Kidney (tissue), 14 donors: ENCODE data around the gene PIGM. TPM values are rescaled to one million over a fixed set of nuclear protein-coding genes. Genes with fewer than 3 reads are reported as not detected.
A peak's percentile ranks its signal among the peaks of the same experiment; 100 is the strongest.

Experiments
- DNase-seq, 5 donors: peaks; one replicate each; pipeline ENCODE4 v3.0.0-alpha.2; 2013 to 2020
- FAIRE-seq: peaks from 2 replicates; lab custom pipeline; 2012; peaks lifted over from hg19 to GRCh38; lab: Jason Lieb, UNC
- H3K27ac ChIP-seq, 2 donors: one replicate each; pipeline ENCODE4 v1.7.0; 2013; ENCODE audit warnings: low read depth in 2 of 2, low read length in 2 of 2, inconsistent platforms in 1 of 2
- H3K27me3 ChIP-seq: one replicate; pipeline ENCODE4 v1.7.1; 2013; ENCODE audit warnings: low read length, inconsistent platforms; ENCODE audit not compliant: control insufficient read depth, insufficient read depth
- H3K36me3 ChIP-seq, 3 donors: one replicate each; pipeline versions ENCODE4 v1.7.0 to v1.7.1; 2013; ENCODE audit warnings: low read length in 3 of 3, control low read depth in 1 of 3, inconsistent platforms in 1 of 3; ENCODE audit not compliant: insufficient read depth in 3 of 3, control insufficient read depth in 2 of 3
- H3K4me1 ChIP-seq, 3 donors: one replicate each; pipeline versions ENCODE4 v1.7.0 to v1.7.1; 2013; ENCODE audit warnings: low read length in 3 of 3, inconsistent platforms in 1 of 3, low read depth in 1 of 3; ENCODE audit not compliant: control insufficient read depth in 2 of 3, insufficient read depth in 2 of 3
- H3K4me3 ChIP-seq, 3 donors: one replicate each; pipeline versions ENCODE4 v1.7.0 to v1.8.1; 2013; ENCODE audit warnings: low read length in 3 of 3, control low read depth in 1 of 3, inconsistent platforms in 1 of 3
- H3K9ac ChIP-seq, 3 donors: one replicate each; pipeline versions ENCODE4 v1.7.0 to v1.7.1; 2013; ENCODE audit warnings: low read length in 3 of 3, control low read depth in 1 of 3, inconsistent platforms in 1 of 3
- H3K9me3 ChIP-seq, 3 donors: one replicate each; pipeline versions ENCODE4 v1.7.0 to v1.7.1; 2013; ENCODE audit warnings: low read length in 3 of 3, control low read depth in 1 of 3, inconsistent platforms in 1 of 3; ENCODE audit not compliant: control insufficient read depth in 2 of 3, insufficient read depth in 1 of 3
- intact Hi-C: fragments of 100-400 bp; cut with DNase I; formaldehyde crosslinking; loops from one replicate; pipeline ENCODE4 v1.11.1; 2022
- polyA plus RNA-seq: library from polyadenylated mRNA; stranded (reverse); fragments of 350-450 nt; fragmentation: Illumina TruSeq; extraction: RNeasy Lipid Tissue Mini Kit (QIAGEN cat#74804); gene quantifications from one replicate; pipeline ENCODE4 v1.2.3, GENCODE V29; 2014; ENCODE audit warnings: low read depth, low replicate concordance; ENCODE audit not compliant: insufficient read depth
- total RNA-seq: library from RNA; stranded (reverse); fragmentation: NEBNext Ultra II Directional; extraction: Animal tissue kit (Norgen Biotek cat#: 25700); gene quantifications from one replicate; pipeline ENCODE4 v1.2.1, GENCODE V29; 2021
- TF ChIP-seq, protein P1 (sequence below): IDR thresholded peaks from 3 replicates; pipeline ENCODE4 v1.5.1; 2012; ENCODE audit warnings: mild to moderate bottlenecking, moderate library complexity, borderline replicate concordance; ENCODE audit not compliant: insufficient read depth; ENCODE audit errors: extremely low read depth
- donor health status: control.
- donor health status: control.
- donor health status: control.
- donor health status: control.
- donor health status: control.
- donor health status: DM: yes; HTN: yes; CAD: no.
- donor health status: Normal renal cell carcinoma (clear cell type).

Gene PIGM
- total and polyA plus RNA-seq, 2 donors from 2014 or later = 3.3 to 8.5 TPM

DNA sequence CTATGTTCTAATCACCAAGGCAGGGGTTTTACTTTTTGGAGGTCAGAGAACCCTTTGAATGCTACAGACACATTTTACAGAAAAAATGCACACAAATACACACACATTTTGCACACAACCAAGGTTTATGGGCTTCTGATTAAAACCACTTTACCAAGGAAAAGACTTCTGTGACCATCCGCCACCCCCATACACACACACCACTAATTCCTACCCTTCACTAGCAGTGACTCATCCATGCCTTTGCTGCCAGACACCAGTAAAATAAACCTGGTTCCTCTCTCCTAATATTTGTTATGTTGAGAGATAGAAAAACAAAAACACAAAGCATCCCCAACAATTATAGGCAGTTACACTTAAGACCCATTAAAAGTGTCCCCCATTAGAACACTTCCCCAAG lies 12.9 kb downstream of the PIGM start:
- Histone ChIP-seq H3K9ac (no peak overlapping the region), H3K27me3 (no peaks in the 10 kb centered on the region), H3K4me1 (peaks cover 0 to 2% (median 0%) of the 10 kb centered on the region in 3 donors), H3K4me3 (no peak overlapping the region), H3K9me3 (no peaks in the 10 kb centered on the region), H3K36me3 (no peaks in the 10 kb centered on the region), H3K27ac (no peak overlapping the region)
- intact Hi-C loops = no loop called here
- TF ChIP-seq, protein P1, sequence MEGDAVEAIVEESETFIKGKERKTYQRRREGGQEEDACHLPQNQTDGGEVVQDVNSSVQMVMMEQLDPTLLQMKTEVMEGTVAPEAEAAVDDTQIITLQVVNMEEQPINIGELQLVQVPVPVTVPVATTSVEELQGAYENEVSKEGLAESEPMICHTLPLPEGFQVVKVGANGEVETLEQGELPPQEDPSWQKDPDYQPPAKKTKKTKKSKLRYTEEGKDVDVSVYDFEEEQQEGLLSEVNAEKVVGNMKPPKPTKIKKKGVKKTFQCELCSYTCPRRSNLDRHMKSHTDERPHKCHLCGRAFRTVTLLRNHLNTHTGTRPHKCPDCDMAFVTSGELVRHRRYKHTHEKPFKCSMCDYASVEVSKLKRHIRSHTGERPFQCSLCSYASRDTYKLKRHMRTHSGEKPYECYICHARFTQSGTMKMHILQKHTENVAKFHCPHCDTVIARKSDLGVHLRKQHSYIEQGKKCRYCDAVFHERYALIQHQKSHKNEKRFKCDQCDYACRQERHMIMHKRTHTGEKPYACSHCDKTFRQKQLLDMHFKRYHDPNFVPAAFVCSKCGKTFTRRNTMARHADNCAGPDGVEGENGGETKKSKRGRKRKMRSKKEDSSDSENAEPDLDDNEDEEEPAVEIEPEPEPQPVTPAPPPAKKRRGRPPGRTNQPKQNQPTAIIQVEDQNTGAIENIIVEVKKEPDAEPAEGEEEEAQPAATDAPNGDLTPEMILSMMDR = no peak
- no peak for DNase-seq
- FAIRE-seq = no peak

DNA sequence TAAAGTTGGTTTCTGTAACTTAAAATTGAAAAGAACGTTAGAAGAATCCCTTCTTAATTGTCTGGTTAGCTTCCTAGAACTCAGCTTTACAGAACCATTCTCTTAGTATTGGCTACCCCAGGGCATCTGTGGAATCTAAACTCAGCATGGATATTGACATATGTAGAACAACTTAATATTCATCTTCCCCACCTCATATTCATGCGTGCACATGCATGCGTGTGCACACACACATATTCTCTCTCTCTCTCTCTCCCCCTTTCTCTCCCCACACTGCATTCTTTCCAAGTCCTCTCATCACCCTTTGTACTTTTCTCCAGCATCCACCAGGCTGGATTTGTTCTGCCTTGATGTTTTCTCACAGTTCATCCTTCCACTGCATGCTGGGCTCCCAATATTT lies 13.4 kb downstream of the PIGM start:
- no peaks in the 10 kb centered on the region for H3K4me1 ChIP-seq
- no peaks in the 10 kb centered on the region for H3K9me3 ChIP-seq
- no peak for FAIRE-seq
- TF ChIP-seq, protein P1 = no peak
- no peak overlapping the region for H3K27ac ChIP-seq
- no peaks in the 10 kb centered on the region for H3K36me3 ChIP-seq
- H3K9ac ChIP-seq = no peak overlapping the region
- no peaks in the 10 kb centered on the region for H3K27me3 ChIP-seq
- no peak for DNase-seq
- intact Hi-C loops = no loop called here
- no peak overlapping the region for H3K4me3 ChIP-seq

DNA sequence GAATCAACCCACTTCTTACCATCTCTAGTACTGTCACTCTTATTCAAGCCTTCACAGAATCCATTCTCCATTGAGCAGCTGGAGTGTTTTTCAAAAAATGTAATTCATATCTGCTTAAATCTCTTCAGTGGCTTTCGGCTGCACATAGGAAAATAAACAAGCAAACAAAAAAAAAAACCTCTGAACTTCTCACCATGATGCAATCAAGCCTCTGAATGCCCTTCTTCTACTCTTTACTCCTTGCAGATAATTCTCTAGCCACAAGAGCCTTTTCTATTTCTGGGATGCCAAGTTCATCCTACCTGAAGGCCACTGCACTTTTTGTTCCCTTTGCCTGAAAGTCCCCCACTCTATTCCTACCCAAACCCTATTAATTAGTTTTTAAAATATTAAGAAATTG lies 14.2 kb downstream of the PIGM start:
- H3K9me3 ChIP-seq = no peaks in the 10 kb centered on the region
- H3K9ac ChIP-seq = no peak overlapping the region
- FAIRE-seq (no peak), DNase-seq (no peak)
- intact Hi-C loops = no loop called here
- TF ChIP-seq, protein P1 = no peak
- H3K36me3 ChIP-seq = no peaks in the 10 kb centered on the region
- H3K27me3 ChIP-seq = no peaks in the 10 kb centered on the region
- no peaks in the 10 kb centered on the region for H3K4me1 ChIP-seq
- H3K4me3 ChIP-seq = no peak overlapping the region
- no peak overlapping the region for H3K27ac ChIP-seq

DNA sequence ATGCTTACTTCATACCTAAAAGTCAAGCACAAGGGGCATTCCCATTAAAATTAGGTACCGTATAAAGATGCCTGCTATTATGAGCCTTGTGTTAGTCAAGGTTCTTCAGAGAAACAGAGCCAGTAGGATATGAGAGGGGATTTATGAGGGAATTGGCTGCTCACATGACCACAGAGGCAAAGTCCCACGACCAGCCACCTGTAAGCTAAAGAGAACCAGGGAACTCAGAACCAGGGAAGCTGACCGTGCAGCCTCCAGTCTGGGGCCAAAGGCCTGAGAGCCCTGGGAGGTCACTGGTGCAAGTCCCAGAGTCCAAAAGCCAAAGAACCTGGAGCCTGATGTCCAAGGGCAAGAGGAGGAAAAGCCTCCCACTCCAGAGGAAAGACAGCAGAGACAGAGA lies 20.0 kb downstream of the PIGM start:
- H3K27me3 ChIP-seq = no peaks in the 10 kb centered on the region
- no peak overlapping the region for H3K4me3 ChIP-seq
- intact Hi-C loops = no loop called here
- no peak overlapping the region for H3K9ac ChIP-seq
- H3K9me3 ChIP-seq = no peaks in the 10 kb centered on the region
- no peaks in the 10 kb centered on the region for H3K36me3 ChIP-seq
- DNase-seq = peak in 1 of 5 donors; percentile 12
- no peak overlapping the region for H3K27ac ChIP-seq
- FAIRE-seq = no peak
- H3K4me1 ChIP-seq = no peaks in the 10 kb centered on the region
- TF ChIP-seq, protein P1 = no peak
